ENCODE measurements around the gene LAMTOR5. TPM values are rescaled to one million over a fixed set of nuclear protein-coding genes. Genes with fewer than 3 reads are reported as not detected.

Gene LAMTOR5
- polyA plus RNA-seq, 1 of the 3 experiments (the other 2 are of a cell fraction), result 442 TPM

DNA sequence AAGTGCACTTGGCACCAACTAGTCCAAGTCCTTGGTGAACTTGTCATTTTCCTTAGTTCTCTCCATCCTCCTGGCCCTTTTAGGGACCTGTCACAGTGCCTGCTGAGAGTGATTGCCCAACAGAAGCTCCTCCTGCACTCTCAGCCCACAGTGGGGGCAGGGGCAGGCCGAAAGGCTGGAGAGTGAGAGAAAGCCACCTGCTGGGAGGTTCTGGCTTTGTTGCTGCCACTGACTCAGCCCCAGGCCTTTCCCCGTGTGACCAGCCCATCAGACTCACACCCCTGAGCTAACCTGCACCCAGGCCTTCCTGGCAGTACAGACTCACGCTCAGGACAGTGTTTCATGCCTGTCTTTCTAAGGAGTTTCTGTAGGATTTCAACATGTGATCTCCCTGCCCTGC lies 26.3 kb upstream of the LAMTOR5 start (continued):
- TF ChIP-seq, protein P1, sequence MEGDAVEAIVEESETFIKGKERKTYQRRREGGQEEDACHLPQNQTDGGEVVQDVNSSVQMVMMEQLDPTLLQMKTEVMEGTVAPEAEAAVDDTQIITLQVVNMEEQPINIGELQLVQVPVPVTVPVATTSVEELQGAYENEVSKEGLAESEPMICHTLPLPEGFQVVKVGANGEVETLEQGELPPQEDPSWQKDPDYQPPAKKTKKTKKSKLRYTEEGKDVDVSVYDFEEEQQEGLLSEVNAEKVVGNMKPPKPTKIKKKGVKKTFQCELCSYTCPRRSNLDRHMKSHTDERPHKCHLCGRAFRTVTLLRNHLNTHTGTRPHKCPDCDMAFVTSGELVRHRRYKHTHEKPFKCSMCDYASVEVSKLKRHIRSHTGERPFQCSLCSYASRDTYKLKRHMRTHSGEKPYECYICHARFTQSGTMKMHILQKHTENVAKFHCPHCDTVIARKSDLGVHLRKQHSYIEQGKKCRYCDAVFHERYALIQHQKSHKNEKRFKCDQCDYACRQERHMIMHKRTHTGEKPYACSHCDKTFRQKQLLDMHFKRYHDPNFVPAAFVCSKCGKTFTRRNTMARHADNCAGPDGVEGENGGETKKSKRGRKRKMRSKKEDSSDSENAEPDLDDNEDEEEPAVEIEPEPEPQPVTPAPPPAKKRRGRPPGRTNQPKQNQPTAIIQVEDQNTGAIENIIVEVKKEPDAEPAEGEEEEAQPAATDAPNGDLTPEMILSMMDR (IDR thresholded peaks at IDR 0.05), result no peak
- no peak for TF ChIP-seq MEF2A (IDR thresholded peaks at IDR 0.05; ENCODE audit: borderline replicate concordance, low read depth)
- TF ChIP-seq, protein P2, sequence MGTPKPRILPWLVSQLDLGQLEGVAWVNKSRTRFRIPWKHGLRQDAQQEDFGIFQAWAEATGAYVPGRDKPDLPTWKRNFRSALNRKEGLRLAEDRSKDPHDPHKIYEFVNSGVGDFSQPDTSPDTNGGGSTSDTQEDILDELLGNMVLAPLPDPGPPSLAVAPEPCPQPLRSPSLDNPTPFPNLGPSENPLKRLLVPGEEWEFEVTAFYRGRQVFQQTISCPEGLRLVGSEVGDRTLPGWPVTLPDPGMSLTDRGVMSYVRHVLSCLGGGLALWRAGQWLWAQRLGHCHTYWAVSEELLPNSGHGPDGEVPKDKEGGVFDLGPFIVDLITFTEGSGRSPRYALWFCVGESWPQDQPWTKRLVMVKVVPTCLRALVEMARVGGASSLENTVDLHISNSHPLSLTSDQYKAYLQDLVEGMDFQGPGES (IDR thresholded peaks at IDR 0.05; ENCODE audit: low read depth, low read length), result no peak
- TF ChIP-seq GATA2 (CRISPR knock-in tag; IDR thresholded peaks at IDR 0.05), result no peak
- no peak for TF ChIP-seq ELF1 (IDR thresholded peaks at IDR 0.05)

DNA sequence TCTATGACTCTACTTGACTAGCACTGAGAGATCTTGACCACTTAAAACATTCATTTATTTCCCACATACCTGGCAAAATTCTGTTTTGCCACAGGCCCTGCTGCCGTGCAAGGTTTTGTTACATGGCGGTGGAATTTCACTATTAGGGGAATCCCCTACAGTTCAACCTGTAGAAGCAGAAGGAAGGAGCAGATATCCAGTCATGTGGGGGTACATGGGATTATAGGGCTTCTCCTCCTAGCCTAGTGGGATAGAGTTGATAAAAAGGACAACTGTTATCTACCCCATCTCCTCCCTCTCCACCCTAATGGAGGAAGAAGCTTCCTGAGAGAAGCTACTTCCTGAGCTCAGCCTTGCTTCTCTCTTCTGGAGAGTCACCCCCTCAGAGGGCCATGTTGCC lies 25.7 kb upstream of the LAMTOR5 start:
- CTCF ChIA-PET, result interaction anchor here (0.7 to 3.0 kb wide), 7 partner anchors 8 to 226 kb away, joined by 3 to 16 read pairs (median 5); partner anchors contain the start of gene RBM15
- peaks cover 41% of the 10 kb centered on the region for H3K27me3 ChIP-seq (ENCODE audit: insufficient read depth)
- H3K4me3 ChIP-seq (ENCODE audit: low read depth in 2 of 2, low read length in 1 of 2), result no peak overlapping the region
- 89% methylated on average over 2 of the region's 2 CpGs for WGBS (ENCODE audit: low lambda C conversion rate)
- no peaks in the 10 kb centered on the region for H4K20me1 ChIP-seq (ENCODE audit: insufficient read depth)
- no peak for DNase-seq
- no peaks in the 10 kb centered on the region for H3K79me2 ChIP-seq (ENCODE audit: insufficient read depth)
- no peaks in the 10 kb centered on the region for H3K36me3 ChIP-seq (replicated peaks in 1 of 2; ENCODE audit: control insufficient read depth in 1 of 2, insufficient read depth in 2 of 2, low read length in 1 of 2)
- H3K9ac ChIP-seq, result no peak overlapping the region
- no peaks in the 10 kb centered on the region for H3K9me2 ChIP-seq
- H3K4me1 ChIP-seq (ENCODE audit: control insufficient read depth in 1 of 2, insufficient read depth in 2 of 2, low read depth in 1 of 2, low read length in 1 of 2), result no peaks in the 10 kb centered on the region; a peak in 1 of 4 replicates
- H3K27ac ChIP-seq (ENCODE audit: low read depth in 2 of 2, low read length in 1 of 2), result no peak overlapping the region
- H3F3A ChIP-seq (replicated peaks; ENCODE audit: insufficient read depth), result no peaks in the 10 kb centered on the region
- no peak overlapping the region for H3K4me2 ChIP-seq
- H2AFZ ChIP-seq (ENCODE audit: low read depth), result no peak overlapping the region
- no peaks in the 10 kb centered on the region for H3K9me3 ChIP-seq
- POLR2A ChIA-PET, result no interaction called here
- TF ChIP-seq EP300 (IDR thresholded peaks at IDR 0.05; ENCODE audit: borderline replicate concordance in 1 of 2, low read depth in 1 of 2, low read length in 1 of 2) (no peak), POLR2AphosphoS5 (IDR thresholded peaks at IDR 0.05; ENCODE audit: low read depth, low read length) (no peak), EZH2phosphoT487 (IDR thresholded peaks at IDR 0.05; ENCODE audit: borderline replicate concordance, low read depth) (no peak), RCOR1 (IDR thresholded peaks at IDR 0.05; ENCODE audit: low read length) (no peak), TEAD4 (IDR thresholded peaks at IDR 0.05; ENCODE audit: borderline replicate concordance, insufficient read depth) (no peak), YY1 (IDR thresholded peaks at IDR 0.05; ENCODE audit: low read depth) (no peak), FOXJ3 (CRISPR knock-in tag; IDR thresholded peaks at IDR 0.05) (no peak), RFX5 (IDR thresholded peaks at IDR 0.05; ENCODE audit: low read length) (no peak), NRF1 (IDR thresholded peaks at IDR 0.05; ENCODE audit: low read depth, low read length) (no peak), GABPA (IDR thresholded peaks at IDR 0.05; ENCODE audit: low read depth) (no peak)
- TF ChIP-seq, protein P2 (IDR thresholded peaks at IDR 0.05; ENCODE audit: low read depth, low read length), result no peak
- TF ChIP-seq, protein P3, sequence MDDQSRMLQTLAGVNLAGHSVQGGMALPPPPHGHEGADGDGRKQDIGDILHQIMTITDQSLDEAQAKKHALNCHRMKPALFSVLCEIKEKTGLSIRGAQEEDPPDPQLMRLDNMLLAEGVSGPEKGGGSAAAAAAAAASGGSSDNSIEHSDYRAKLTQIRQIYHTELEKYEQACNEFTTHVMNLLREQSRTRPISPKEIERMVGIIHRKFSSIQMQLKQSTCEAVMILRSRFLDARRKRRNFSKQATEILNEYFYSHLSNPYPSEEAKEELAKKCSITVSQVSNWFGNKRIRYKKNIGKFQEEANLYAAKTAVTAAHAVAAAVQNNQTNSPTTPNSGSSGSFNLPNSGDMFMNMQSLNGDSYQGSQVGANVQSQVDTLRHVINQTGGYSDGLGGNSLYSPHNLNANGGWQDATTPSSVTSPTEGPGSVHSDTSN (IDR thresholded peaks at IDR 0.05), result no peak
- TF ChIP-seq, protein P4, sequence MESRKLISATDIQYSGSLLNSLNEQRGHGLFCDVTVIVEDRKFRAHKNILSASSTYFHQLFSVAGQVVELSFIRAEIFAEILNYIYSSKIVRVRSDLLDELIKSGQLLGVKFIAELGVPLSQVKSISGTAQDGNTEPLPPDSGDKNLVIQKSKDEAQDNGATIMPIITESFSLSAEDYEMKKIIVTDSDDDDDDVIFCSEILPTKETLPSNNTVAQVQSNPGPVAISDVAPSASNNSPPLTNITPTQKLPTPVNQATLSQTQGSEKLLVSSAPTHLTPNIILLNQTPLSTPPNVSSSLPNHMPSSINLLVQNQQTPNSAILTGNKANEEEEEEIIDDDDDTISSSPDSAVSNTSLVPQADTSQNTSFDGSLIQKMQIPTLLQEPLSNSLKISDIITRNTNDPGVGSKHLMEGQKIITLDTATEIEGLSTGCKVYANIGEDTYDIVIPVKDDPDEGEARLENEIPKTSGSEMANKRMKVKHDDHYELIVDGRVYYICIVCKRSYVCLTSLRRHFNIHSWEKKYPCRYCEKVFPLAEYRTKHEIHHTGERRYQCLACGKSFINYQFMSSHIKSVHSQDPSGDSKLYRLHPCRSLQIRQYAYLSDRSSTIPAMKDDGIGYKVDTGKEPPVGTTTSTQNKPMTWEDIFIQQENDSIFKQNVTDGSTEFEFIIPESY (IDR thresholded peaks at IDR 0.05; ENCODE audit: borderline replicate concordance, low read depth), result no peak
- TF ChIP-seq, protein P5, sequence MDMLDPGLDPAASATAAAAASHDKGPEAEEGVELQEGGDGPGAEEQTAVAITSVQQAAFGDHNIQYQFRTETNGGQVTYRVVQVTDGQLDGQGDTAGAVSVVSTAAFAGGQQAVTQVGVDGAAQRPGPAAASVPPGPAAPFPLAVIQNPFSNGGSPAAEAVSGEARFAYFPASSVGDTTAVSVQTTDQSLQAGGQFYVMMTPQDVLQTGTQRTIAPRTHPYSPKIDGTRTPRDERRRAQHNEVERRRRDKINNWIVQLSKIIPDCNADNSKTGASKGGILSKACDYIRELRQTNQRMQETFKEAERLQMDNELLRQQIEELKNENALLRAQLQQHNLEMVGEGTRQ (IDR thresholded peaks at IDR 0.05; ENCODE audit: borderline replicate concordance, low read depth, low read length), result no peak
- TF ChIP-seq, protein P6, sequence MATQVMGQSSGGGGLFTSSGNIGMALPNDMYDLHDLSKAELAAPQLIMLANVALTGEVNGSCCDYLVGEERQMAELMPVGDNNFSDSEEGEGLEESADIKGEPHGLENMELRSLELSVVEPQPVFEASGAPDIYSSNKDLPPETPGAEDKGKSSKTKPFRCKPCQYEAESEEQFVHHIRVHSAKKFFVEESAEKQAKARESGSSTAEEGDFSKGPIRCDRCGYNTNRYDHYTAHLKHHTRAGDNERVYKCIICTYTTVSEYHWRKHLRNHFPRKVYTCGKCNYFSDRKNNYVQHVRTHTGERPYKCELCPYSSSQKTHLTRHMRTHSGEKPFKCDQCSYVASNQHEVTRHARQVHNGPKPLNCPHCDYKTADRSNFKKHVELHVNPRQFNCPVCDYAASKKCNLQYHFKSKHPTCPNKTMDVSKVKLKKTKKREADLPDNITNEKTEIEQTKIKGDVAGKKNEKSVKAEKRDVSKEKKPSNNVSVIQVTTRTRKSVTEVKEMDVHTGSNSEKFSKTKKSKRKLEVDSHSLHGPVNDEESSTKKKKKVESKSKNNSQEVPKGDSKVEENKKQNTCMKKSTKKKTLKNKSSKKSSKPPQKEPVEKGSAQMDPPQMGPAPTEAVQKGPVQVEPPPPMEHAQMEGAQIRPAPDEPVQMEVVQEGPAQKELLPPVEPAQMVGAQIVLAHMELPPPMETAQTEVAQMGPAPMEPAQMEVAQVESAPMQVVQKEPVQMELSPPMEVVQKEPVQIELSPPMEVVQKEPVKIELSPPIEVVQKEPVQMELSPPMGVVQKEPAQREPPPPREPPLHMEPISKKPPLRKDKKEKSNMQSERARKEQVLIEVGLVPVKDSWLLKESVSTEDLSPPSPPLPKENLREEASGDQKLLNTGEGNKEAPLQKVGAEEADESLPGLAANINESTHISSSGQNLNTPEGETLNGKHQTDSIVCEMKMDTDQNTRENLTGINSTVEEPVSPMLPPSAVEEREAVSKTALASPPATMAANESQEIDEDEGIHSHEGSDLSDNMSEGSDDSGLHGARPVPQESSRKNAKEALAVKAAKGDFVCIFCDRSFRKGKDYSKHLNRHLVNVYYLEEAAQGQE (IDR thresholded peaks at IDR 0.05; ENCODE audit: low read depth, low read length), result no peak
